Central memory CD8-positive, alpha-beta T cell (primary cell): ENCODE results near the gene RFC2.
"Not testable (repeated sequence)": the region's sequence is repeated elsewhere in the genome, so short reads cannot be mapped to it uniquely, and the experiment has no call there.

Experiments used
- ATAC-seq: fragments of 150-1000 bp; cut with Tn5 transposase; replicated peaks from 2 replicates; pipeline ENCODE4 v1.10.0; 2022; ENCODE audit warnings: mild to moderate bottlenecking, moderate FRiP score, moderate number of reproducible peaks; ENCODE audit not compliant: poor library complexity, severe bottlenecking; ENCODE audit errors: extremely low read depth
- DNase-seq, 2 donors: peaks; one replicate each; pipeline ENCODE4 v3.0.0; 2021; ENCODE audit warnings: low spot score in 2 of 2
- H3K27ac Mint-ChIP-seq: one replicate; pipeline ENCODE4 v1.8.0; 2022; ENCODE audit warnings: low read depth, mild to moderate bottlenecking, moderate library complexity, mixed read lengths
- H3K27me3 Mint-ChIP-seq: one replicate; pipeline ENCODE4 v1.8.0; 2022; ENCODE audit warnings: mixed read lengths
- H3K36me3 Mint-ChIP-seq: one replicate; pipeline ENCODE4 v1.8.0; 2022; ENCODE audit warnings: mild to moderate bottlenecking, moderate library complexity, mixed read lengths; ENCODE audit not compliant: insufficient read depth
- H3K4me1 Mint-ChIP-seq: one replicate; pipeline ENCODE4 v1.8.0; 2022; ENCODE audit warnings: mixed read lengths
- H3K4me3 Mint-ChIP-seq: one replicate; pipeline ENCODE4 v1.8.0; 2022; ENCODE audit warnings: mild to moderate bottlenecking, moderate library complexity, mixed read lengths
- H3K9me3 Mint-ChIP-seq: one replicate; pipeline ENCODE4 v1.8.0; 2022; ENCODE audit warnings: mixed read lengths

Gene RFC2

DNA sequence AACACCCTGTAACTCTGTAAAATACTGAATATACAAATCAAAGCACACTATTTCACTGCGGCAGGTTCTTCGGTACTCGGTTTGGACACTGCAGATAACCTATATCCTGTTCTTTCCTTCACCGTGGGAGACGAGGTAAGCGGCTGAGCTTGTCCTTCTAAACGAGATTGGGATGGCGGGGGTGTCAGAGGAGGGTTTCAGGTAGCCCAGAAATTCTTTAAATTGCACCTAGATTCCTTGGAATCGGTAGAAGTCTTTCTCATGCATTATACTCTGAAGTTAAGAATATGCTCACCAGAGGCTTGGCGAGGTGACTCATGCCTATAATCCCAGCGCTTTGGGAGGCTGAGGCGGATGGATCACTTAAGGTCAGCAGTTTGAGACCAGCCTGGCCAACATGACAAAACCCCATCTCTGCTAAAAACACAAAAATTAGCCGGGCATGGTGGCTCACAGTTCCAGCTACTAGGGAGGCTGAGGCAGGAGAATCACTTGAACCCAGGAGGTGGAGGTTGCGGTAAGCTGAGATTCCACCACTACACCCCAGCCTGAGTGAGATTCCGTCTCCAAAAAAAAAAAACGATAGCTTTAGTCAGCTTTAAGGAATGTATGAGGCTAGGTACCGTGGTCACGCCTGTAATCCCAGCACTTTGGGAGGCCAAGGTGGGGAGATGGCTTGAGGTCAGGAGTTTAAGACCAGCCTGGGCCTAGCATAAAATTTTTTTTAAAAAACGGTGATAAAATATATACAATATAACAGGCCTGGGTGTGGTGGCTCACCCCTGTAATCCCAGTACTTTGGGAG, 54.4 kb downstream of the RFC2 start:
- H3K4me3 Mint-ChIP-seq, result no peak overlapping the region
- H3K36me3 Mint-ChIP-seq, result peaks cover 31% of the 10 kb centered on the region
- H3K27me3 Mint-ChIP-seq, result no peaks in the 10 kb centered on the region
- no peak overlapping the region for H3K27ac Mint-ChIP-seq
- ATAC-seq (no peak), DNase-seq (no peak)
- H3K9me3 Mint-ChIP-seq, result no peaks in the 10 kb centered on the region
- peaks cover 16% of the 10 kb centered on the region for H3K4me1 Mint-ChIP-seq

DNA sequence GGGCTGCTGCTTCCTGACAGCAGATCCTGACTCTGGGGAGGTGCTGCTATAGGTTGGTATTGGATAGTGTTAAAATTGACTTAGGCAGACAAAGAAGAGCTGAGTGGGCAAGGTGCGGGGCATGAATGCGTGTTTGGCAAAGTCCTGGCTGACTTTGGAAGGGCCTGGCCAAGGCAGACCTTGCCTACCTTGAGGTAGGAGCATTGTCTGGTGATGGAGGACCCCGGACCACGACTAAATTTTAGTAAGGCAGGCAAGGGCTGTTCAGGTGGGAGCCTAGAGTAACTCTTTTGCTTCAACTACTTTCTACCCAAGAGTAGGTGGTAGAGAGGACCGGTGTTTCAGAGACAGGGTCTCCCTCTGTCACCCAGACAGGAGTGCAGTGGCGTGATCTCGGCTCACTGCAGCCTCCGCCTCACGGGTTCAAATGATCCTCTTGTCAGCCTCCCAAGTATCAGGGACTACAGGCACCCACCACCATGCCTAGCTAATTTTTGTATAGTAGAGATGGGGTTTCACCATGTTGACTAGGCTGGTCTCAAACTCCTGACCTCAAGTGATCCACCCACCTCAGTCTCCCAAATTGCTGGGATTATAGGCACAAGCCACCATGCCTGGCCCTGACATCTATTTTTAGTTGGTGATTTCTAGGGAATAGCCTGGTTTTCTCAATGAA, 56.6 kb downstream of the RFC2 start:
- Mint-ChIP-seq H3K27me3 (no peaks in the 10 kb centered on the region), H3K9me3 (no peaks in the 10 kb centered on the region), H3K4me1 (peaks cover 11% of the 10 kb centered on the region), H3K36me3 (peaks cover 51% of the 10 kb centered on the region), H3K27ac (peak overlapping the region; percentile 84), H3K4me3 (no peak overlapping the region)
- no peak for ATAC-seq
- DNase-seq, result no peak

DNA sequence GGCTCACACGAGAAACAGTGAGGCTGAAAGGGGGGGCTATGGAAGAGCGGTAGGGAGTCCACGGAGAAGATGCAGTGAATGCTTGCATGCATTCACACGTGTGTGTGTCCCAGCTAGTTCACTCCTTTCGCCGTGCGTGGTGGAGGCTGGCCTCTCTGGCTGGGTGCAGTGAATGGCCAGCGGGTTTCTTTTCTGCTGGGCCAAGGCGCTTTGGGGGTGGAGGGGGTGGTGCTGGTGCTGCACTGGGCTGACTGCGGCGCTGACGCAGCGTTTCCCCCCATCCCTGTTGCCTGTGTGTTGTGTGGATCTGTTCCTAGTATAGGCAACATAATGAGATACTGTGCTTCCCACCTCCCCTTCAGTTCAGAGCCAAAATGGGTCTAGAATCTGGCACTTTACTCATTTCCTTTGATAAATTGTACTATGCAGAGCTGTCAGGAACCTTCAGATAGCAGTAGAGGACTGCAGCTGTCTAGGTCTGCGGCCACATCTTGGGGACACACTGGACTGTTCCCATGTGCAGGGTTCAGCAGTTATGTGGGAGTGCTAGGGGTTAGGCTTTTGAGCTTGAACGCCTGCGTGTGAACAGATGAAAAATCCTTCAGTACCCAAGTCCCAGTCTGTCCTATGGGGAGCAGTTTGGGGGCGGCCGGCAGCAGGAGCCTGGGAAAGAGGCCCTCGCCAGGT, 58.1 kb downstream of the RFC2 start:
- H3K9me3 Mint-ChIP-seq, ATAC-seq, H3K27me3 Mint-ChIP-seq, DNase-seq: not testable (repeated sequence)
- Mint-ChIP-seq H3K4me3 (peak overlapping the region; percentile 18), H3K27ac (peak overlapping the region; percentile 61), H3K36me3 (peaks cover 65% of the 10 kb centered on the region), H3K4me1 (peaks cover 11% of the 10 kb centered on the region)

DNA sequence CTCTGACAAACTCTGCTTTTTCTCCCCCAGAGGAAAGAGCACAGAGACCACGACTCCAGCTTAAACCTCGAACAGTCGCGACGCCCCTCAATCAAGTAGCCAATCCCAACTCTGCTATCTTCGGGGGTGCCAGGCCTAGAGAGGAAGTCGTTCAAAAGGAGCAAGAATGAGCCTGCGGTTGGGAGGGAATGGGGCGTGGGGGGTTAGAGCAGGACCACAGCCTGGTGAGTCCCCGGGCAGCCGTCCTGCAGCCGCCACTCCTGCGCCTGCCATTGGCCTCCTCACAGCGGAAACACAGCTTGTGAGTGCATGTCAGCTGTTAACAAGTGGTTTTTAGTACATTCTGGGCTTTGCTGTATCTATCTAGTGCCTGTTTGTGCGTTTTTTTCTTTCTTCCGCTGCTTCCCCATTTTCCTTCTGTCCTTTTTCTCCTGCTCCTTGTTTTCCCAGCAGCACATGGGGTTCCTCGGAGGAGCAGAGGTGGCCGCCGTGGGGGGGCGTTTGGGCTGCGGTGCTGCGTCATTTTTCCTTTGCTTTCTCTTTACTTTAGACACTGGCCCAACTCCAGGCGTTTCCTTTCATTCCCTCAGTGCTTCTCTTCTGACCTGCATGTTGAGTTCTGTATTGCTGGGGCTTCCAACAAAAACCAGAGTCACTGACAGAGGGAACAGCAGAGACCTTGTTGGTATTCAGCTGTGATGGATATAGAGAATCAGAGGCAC, 58.9 kb downstream of the RFC2 start:
- H3K36me3 Mint-ChIP-seq, result peaks cover 72% of the 10 kb centered on the region
- H3K27me3 Mint-ChIP-seq, DNase-seq, H3K9me3 Mint-ChIP-seq: not testable (repeated sequence)
- ATAC-seq, result peak; percentile 78
- peak overlapping the region; percentile 40 for H3K4me3 Mint-ChIP-seq
- peaks cover 11% of the 10 kb centered on the region for H3K4me1 Mint-ChIP-seq
- H3K27ac Mint-ChIP-seq, result peak overlapping the region; percentile 61

DNA sequence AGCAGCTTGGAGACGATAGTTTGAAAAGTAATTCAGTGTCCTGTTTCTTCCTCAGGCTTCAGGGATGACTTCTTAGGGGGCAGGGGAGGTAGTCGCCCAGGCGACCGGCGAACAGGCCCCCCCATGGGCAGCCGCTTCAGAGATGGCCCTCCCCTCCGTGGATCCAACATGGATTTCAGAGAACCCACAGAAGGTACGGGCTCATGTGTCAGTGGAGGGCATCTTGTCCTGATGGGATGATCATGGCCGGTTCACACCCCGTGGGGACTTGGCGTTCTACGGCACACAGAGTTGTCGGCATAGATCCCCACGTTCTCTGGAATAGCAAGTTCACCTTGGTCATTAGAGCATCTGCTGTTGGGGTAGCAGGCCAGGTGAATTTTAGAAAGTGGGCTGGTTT, 59.5 kb downstream of the RFC2 start:
- Mint-ChIP-seq H3K4me3 (peak overlapping the region; percentile 40), H3K9me3 (no peaks in the 10 kb centered on the region), H3K36me3 (peaks cover 78% of the 10 kb centered on the region), H3K4me1 (peaks cover 11% of the 10 kb centered on the region), H3K27me3 (no peaks in the 10 kb centered on the region), H3K27ac (peak overlapping the region; percentile 61)
- ATAC-seq (no peak), DNase-seq (no peak)

DNA sequence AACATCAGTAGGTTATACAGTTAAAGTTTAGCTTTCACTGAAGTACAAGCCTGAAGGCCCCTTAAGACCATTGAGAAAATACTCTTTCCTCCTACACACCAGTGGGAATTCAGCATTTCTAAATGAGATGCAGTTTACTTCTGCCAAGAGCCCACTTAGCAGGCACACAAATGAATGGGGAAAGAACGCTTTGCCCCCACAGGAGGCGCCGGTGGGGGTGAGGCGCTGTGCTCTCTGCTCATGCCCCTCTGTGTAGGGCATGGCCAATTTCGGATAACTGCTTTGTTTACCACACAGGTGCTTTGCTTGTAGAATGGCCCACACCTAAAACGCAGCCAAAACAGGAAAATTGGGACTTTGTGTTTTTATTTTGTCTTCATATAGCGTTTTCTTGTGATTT, 60.3 kb downstream of the RFC2 start:
- peaks cover 82% of the 10 kb centered on the region for H3K36me3 Mint-ChIP-seq
- no peak for DNase-seq
- H3K4me1 Mint-ChIP-seq, result peaks cover 14% of the 10 kb centered on the region
- H3K9me3 Mint-ChIP-seq, result no peaks in the 10 kb centered on the region
- H3K27ac Mint-ChIP-seq, result peak overlapping the region; percentile 61
- H3K27me3 Mint-ChIP-seq, result no peaks in the 10 kb centered on the region
- no peak overlapping the region for H3K4me3 Mint-ChIP-seq
- no peak for ATAC-seq

DNA sequence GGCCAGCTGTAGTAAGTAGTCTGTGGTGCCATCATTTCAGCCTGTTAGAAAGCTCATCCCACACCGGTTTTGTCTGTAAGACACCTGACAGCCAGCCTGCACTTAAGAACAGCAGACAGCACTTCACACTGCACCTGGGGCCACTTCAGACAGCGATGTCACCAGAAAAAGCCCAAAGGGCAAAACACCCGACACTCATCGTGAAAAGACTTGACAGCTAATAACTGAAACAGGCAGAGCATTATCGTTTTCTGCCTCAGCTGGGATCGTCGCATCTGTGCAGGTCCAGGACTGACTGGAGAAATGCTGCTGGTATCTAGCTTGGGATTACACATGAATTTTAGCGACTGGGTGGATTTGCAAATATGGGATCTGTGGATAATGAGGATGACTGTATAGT, 61.1 kb downstream of the RFC2 start:
- Mint-ChIP-seq H3K4me1 (peaks cover 22% of the 10 kb centered on the region), H3K27ac (peak overlapping the region; percentile 61), H3K9me3 (no peaks in the 10 kb centered on the region), H3K27me3 (no peaks in the 10 kb centered on the region), H3K36me3 (peaks cover 86% of the 10 kb centered on the region), H3K4me3 (no peak overlapping the region)
- ATAC-seq, result no peak
- DNase-seq, result no peak

DNA sequence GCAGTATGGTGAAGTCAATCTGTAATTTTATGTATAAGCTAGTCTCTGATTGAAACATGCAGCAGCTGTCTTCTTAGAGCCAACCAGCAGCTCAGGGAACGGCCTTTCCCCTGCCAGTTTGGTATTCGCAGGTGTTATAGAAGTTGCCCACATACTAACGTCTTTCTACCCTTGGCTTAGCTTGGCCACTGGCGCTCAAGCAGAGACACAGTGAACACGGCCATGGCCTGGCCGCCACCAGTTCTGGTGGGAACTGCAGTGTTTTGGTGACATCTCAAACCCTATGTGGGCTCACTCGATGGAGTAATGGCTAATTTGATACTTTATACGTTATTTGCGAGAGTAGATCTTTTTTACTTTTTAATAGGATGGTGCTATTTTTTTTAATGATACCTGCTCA, 63.0 kb downstream of the RFC2 start:
- Mint-ChIP-seq H3K4me3 (no peak overlapping the region), H3K4me1 (peaks cover 40% of the 10 kb centered on the region), H3K27ac (no peak overlapping the region), H3K36me3 (peaks cover 85% of the 10 kb centered on the region), H3K27me3 (no peaks in the 10 kb centered on the region), H3K9me3 (no peaks in the 10 kb centered on the region)
- DNase-seq (no peak), ATAC-seq (no peak)

DNA sequence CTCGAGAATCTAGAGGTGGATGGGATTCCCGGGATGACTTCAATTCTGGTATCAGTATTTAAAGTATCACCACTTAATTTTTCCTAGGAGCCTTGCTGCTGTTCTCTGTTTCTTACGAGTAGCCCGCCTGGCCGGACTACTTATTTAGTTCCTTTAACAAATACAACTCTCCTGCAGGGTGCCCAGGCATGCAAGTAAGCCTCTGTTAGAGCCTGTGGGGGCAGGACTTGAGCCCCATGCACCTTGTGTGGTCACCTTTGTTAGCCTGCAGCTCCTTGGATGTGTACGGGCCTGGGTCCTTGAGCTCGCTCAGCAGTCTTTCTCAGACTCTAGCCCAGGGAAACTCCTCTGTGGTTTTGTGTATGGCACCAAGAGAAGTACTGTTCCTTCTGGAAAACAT, 63.9 kb downstream of the RFC2 start:
- H3K36me3 Mint-ChIP-seq, result peaks cover 84% of the 10 kb centered on the region
- no peaks in the 10 kb centered on the region for H3K9me3 Mint-ChIP-seq
- no peaks in the 10 kb centered on the region for H3K27me3 Mint-ChIP-seq
- no peak overlapping the region for H3K27ac Mint-ChIP-seq
- no peak for DNase-seq
- no peak for ATAC-seq
- no peak overlapping the region for H3K4me3 Mint-ChIP-seq
- H3K4me1 Mint-ChIP-seq, result peaks cover 42% of the 10 kb centered on the region

DNA sequence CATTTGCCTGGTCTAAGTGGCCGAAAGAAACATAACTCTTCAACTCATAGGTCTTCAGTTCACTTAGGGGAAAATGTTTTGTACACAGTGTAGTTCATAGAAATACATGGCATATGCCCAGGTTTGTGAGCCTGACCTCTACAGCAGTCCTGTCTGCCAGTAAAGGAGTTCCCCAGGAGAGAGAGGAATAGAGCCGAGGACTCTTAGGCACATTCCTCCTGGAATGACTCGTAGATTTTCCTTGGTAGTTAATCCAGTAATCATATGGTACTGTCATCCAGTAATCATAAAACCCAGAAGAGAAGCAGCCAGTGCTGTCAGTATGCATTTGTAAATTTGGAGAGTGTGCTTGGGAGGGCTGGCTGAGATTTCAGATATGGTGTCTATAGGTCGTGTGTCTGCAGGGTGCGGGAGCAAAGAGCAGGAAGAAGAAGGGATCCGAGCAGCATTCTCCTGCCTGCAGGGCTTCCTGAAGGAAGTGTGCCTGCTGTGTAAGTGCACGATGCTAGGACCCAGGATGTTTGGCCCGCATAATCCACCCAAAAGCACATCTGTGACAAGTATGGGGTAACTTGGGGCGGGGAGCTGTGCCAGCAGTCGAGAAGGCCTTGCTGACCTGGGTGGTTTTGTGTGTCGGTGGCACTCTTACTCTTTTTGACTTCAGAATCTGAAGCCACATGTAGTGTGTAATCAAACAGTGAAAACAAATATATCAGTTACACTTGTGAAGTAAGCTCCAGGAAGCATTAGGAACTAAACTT, 66.1 kb downstream of the RFC2 start:
- H3K27ac Mint-ChIP-seq, result peak overlapping the region; percentile 22
- no peak for DNase-seq
- peaks cover 71% of the 10 kb centered on the region for H3K36me3 Mint-ChIP-seq
- no peaks in the 10 kb centered on the region for H3K9me3 Mint-ChIP-seq
- peaks cover 54% of the 10 kb centered on the region for H3K4me1 Mint-ChIP-seq
- H3K4me3 Mint-ChIP-seq, result peak overlapping the region; percentile 21
- ATAC-seq, result no peak
- H3K27me3 Mint-ChIP-seq, result no peaks in the 10 kb centered on the region

DNA sequence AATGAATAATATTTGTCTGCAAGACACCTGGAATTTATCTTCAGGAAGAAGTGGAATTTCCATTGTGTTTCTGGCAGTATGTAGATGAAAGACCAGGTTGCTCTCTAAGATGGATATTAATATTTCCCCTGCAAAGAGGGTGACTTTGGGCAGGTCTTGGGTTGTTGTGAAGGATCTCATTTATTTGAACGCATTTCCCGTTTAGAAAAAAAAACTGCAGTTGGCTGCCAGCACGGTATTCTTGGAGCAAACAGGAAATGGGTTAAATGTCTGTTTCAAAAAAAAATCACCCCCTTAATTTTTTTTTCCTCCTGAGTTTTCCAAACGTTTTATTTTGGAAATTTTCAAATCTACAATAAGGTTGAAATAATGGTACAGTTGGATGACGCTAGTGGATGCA, 68.6 kb downstream of the RFC2 start:
- DNase-seq, result no peak
- Mint-ChIP-seq H3K27me3 (no peaks in the 10 kb centered on the region), H3K4me3 (peak overlapping the region; percentile 34), H3K9me3 (no peaks in the 10 kb centered on the region), H3K4me1 (peaks cover 77% of the 10 kb centered on the region), H3K36me3 (peaks cover 56% of the 10 kb centered on the region), H3K27ac (no peak overlapping the region)
- no peak for ATAC-seq

DNA sequence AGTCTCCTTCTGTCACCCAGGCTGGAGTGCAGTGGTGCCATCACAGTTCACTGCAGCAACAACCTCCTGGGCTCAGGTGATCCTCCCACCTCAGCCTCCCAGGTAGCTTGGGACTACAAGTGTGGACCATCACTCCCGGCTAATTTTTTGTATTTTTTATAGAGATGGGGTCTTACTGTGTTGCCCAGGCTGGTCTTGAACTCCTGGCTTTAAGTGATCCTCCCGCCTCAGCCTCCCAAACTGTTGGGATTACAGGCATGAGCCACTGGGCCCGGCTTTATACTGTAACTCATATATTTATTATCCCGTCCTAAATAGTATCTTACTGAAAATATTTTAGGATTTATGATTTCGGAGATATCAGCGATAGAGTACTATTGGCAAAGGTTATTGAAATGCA, 69.2 kb downstream of the RFC2 start:
- Mint-ChIP-seq H3K9me3 (no peaks in the 10 kb centered on the region), H3K36me3 (peaks cover 50% of the 10 kb centered on the region), H3K27ac (peak overlapping the region; percentile 8), H3K4me3 (no peak overlapping the region), H3K4me1 (peaks cover 82% of the 10 kb centered on the region), H3K27me3 (no peaks in the 10 kb centered on the region)
- ATAC-seq, result no peak
- DNase-seq, result no peak
